Astrocyte (in vitro differentiated cells and primary cell): ENCODE results near the gene PTPRN2.

Source experiments
- CTCF ChIP-seq: IDR thresholded peaks from 2 replicates; pipeline ENCODE4 v1.5.1; 2011; ENCODE audit warnings: low read depth, mild to moderate bottlenecking, inconsistent platforms, low read length, moderate library complexity; ENCODE audit not compliant: insufficient read depth
- EZH2 ChIP-seq: IDR thresholded peaks from 2 replicates; pipeline ENCODE4 v1.6.1; 2012; ENCODE audit warnings: mild to moderate bottlenecking, low read length, inconsistent platforms; ENCODE audit not compliant: insufficient read depth

- TF ChIP-seq CTCF (no peak), EZH2 (no peak)
Observed at GRCh38 chr7:157928171-157928794, 659.3 kb downstream of the PTPRN2 start.
